Measurements from ENCODE around the gene KLRG1. TPM values are rescaled to one million over a fixed set of nuclear protein-coding genes. Genes with fewer than 3 reads are reported as not detected.

KLRG1 gene
- total and polyA plus RNA-seq, 10 donors: 2.0 to 35.9 (median 28.0) TPM

DNA sequence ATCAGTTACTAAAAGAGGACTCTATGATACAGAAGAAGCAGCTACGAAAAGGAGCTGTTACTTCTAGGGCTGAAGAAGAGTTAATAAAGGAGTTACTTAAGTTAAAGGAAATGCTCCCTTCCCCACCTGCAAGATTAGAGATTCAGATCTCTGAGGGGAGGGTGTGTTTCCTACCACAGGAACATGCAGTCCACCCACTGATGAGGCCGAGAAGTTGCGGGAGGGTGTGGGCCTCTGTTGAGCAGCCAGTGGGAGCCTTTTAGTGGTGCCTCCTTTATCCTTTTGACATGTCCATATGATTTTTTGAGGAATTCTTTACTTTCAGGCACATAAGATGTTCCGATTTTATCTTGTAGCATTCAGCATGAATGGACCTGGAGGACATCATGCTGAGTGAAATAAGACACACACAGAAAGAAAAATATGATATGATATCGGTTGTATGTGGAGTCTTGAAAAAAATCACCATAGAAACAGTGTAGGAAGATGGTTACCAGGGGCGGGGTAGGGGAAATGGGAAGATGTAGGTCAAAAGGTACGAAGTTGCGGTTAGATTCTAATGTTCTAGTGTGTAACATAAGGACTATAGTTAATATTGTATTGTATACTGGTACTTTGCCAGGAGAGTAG, 35.5 kb upstream of the KLRG1 start:
- TF ChIP-seq POLR2A (IDR thresholded peaks at IDR 0.05): no peak
- peak in 1 of 3 donors; percentile 50 for TF ChIP-seq POLR2AphosphoS5 (IDR thresholded peaks at IDR 0.05)
- TF ChIP-seq, protein P1, sequence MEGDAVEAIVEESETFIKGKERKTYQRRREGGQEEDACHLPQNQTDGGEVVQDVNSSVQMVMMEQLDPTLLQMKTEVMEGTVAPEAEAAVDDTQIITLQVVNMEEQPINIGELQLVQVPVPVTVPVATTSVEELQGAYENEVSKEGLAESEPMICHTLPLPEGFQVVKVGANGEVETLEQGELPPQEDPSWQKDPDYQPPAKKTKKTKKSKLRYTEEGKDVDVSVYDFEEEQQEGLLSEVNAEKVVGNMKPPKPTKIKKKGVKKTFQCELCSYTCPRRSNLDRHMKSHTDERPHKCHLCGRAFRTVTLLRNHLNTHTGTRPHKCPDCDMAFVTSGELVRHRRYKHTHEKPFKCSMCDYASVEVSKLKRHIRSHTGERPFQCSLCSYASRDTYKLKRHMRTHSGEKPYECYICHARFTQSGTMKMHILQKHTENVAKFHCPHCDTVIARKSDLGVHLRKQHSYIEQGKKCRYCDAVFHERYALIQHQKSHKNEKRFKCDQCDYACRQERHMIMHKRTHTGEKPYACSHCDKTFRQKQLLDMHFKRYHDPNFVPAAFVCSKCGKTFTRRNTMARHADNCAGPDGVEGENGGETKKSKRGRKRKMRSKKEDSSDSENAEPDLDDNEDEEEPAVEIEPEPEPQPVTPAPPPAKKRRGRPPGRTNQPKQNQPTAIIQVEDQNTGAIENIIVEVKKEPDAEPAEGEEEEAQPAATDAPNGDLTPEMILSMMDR (IDR thresholded peaks at IDR 0.05 in 8 of 11, conservative IDR thresholded peaks at IDR 0.05 in 3 of 11): no peak
- Histone ChIP-seq H3K4me1 (peaks cover 0 to 61% (median 16%) of the 10 kb centered on the region in 6 donors), H3K27me3 (replicated peaks in 1 of 7) (no peaks in the 10 kb centered on the region), H3K27ac (peak overlapping the region in 5 of 8 donors; percentile 9 to 98 (median 96)), H3K9me3 (peaks cover 0 to 17% (median 4%) of the 10 kb centered on the region in 8 donors), H3K4me3 (peak overlapping the region in 1 of 8 donors; percentile 32), H3K36me3 (peaks cover 0 to 13% (median 0%) of the 10 kb centered on the region in 6 donors)
- 76 to 89% (median 83%) methylated on average over 8 of the region's 8 CpGs for WGBS, 5 donors
- intact Hi-C loops (cut with DNase I; ENCODE audit: low total_unique reads): loop anchor here (5.0 kb wide), 1 partner anchor 83 kb away; no protein-coding TSS in a partner anchor
- DNase-seq: no peak

DNA sequence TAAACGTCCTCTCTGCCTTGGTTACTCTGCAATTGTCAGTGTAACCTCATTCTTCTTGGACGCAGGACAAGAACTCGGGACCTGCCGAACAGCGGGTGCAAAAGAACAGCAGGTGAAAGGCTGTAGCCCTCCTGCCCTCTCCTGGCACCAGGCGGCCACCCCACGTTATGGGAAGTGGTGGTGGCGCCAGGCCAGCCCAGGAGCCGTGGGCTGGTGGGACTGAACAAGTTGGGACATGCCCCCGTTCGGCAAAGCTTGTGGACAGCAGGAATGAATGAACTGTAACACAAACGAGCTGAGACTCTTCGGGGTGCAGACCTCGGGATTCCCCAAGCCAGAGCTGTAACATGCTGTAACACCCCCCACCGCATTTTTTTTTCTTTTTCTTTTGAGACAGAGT, 33.3 kb upstream of the KLRG1 start:
- 92 to 97% (median 95%) methylated on average over 15 of the region's 15 CpGs for WGBS, 5 donors
- peaks cover 0 to 65% (median 9%) of the 10 kb centered on the region in 6 donors for H3K4me1 ChIP-seq
- DNase-seq: peak; percentile 72
- intact Hi-C loops (cut with DNase I; ENCODE audit: low total_unique reads): no loop called here
- peak overlapping the region in 3 of 8 donors; percentile 96 to 98 (median 97) for H3K27ac ChIP-seq
- H3K4me3 ChIP-seq: no peak overlapping the region
- peaks cover 0 to 13% (median 0%) of the 10 kb centered on the region in 6 donors for H3K36me3 ChIP-seq
- TF ChIP-seq, protein P1 (IDR thresholded peaks at IDR 0.05 in 8 of 11, conservative IDR thresholded peaks at IDR 0.05 in 3 of 11): no peak
- TF ChIP-seq POLR2AphosphoS5 (IDR thresholded peaks at IDR 0.05): no peak
- no peak for TF ChIP-seq POLR2A (IDR thresholded peaks at IDR 0.05)
- H3K27me3 ChIP-seq (replicated peaks in 1 of 7): no peaks in the 10 kb centered on the region
- H3K9me3 ChIP-seq: peaks cover 0 to 17% (median 4%) of the 10 kb centered on the region in 8 donors

DNA sequence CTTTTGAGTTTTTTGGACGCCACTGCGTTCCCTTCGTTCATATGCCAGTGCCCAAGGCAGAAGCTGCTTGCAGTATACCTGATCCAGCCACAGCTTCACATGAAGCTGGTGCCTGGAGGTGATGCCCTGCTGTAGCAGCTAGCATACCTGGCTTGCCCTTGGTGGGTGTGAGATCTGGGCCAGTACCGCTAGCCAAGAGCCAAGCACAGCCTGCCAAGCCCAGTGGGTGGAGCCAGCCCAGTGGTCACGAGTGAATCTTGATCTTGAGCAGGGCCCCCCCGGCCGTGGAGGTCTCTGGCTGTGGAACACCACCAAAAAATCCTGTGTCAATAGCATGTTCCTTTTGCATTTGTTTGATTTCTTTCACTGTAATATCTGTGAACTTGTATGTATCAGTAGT, 32.6 kb upstream of the KLRG1 start:
- intact Hi-C loops (cut with DNase I; ENCODE audit: low total_unique reads): no loop called here
- WGBS, 5 donors: 91 to 93% (median 93%) methylated on average over 7 of the region's 7 CpGs
- no peak for DNase-seq
- Histone ChIP-seq H3K27ac (peak overlapping the region in 3 of 8 donors; percentile 7 to 98 (median 97)), H3K4me3 (no peak overlapping the region), H3K9me3 (peaks cover 0 to 17% (median 4%) of the 10 kb centered on the region in 8 donors), H3K36me3 (peaks cover 0 to 13% (median 0%) of the 10 kb centered on the region in 6 donors), H3K27me3 (replicated peaks in 1 of 7) (no peaks in the 10 kb centered on the region), H3K4me1 (peaks cover 0 to 58% (median 2%) of the 10 kb centered on the region in 6 donors)
- TF ChIP-seq, protein P1 (IDR thresholded peaks at IDR 0.05 in 8 of 11, conservative IDR thresholded peaks at IDR 0.05 in 3 of 11): no peak
- TF ChIP-seq POLR2AphosphoS5 (IDR thresholded peaks at IDR 0.05) (no peak), POLR2A (IDR thresholded peaks at IDR 0.05) (no peak)

DNA sequence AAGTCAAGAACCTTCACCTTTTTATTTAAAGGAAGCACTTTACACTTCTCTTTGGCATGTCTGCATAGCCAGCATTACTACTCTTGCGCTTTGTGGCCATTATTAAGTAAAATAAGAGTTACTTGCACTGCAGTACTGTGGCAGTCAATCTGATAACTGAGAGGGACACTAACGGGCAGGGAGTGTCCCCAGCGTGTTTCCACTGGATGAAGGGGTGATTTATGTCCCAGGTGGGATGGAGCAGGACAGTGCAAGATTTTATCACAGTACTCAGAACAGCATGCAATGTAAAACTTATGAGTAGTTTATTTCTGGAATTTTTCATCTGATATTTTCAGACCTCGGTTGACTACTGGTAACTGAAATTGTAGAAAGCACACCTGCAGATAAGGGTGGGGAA, 31.8 kb upstream of the KLRG1 start:
- no peak overlapping the region for H3K4me3 ChIP-seq
- no peak for DNase-seq
- H3K27ac ChIP-seq: no peak overlapping the region
- peaks cover 0 to 50% (median 0%) of the 10 kb centered on the region in 6 donors for H3K4me1 ChIP-seq
- H3K9me3 ChIP-seq: peaks cover 0 to 17% (median 4%) of the 10 kb centered on the region in 8 donors
- no peak for TF ChIP-seq POLR2AphosphoS5 (IDR thresholded peaks at IDR 0.05)
- TF ChIP-seq, protein P1 (IDR thresholded peaks at IDR 0.05 in 8 of 11, conservative IDR thresholded peaks at IDR 0.05 in 3 of 11): no peak
- TF ChIP-seq POLR2A (IDR thresholded peaks at IDR 0.05): no peak
- WGBS, 5 donors: 85 to 89% (median 89%) methylated on average over 4 of the region's 4 CpGs
- intact Hi-C loops (cut with DNase I; ENCODE audit: low total_unique reads): no loop called here
- no peaks in the 10 kb centered on the region for H3K27me3 ChIP-seq (replicated peaks in 1 of 7)
- peaks cover 0 to 13% (median 0%) of the 10 kb centered on the region in 6 donors for H3K36me3 ChIP-seq
